Liver (tissue), 9 donors: ENCODE data around the gene RAP1B. TPM values are rescaled to one million over a fixed set of nuclear protein-coding genes. Genes with fewer than 3 reads are reported as not detected.
"Not testable (repeated sequence)": the region's sequence is repeated elsewhere in the genome, so short reads cannot be mapped to it uniquely, and the experiment has no call there.

Source experiments
- DNase-seq: peaks from one replicate; pipeline ENCODE4 v3.0.0-alpha.2; 2017; ENCODE audit warnings: low spot score
- H3K27ac ChIP-seq, 2 donors: one replicate each; pipeline ENCODE4 v1.7.0; 2013; ENCODE audit warnings: inconsistent platforms in 2 of 2, low read length in 2 of 2, control low read depth in 1 of 2, low read depth in 1 of 2, mild to moderate bottlenecking in 1 of 2
- H3K27me3 ChIP-seq, 4 donors: one replicate each; pipeline versions ENCODE4 v1.6.1 to v1.7.0; 2013; ENCODE audit warnings: low read length in 3 of 4, inconsistent platforms in 1 of 4, mild to moderate bottlenecking in 1 of 4, moderate library complexity in 1 of 4; ENCODE audit not compliant: control insufficient read depth in 4 of 4, insufficient read depth in 4 of 4
- H3K36me3 ChIP-seq, 4 donors: one replicate each; pipeline versions ENCODE4 v1.6.1 to v1.7.0; 2013; ENCODE audit warnings: low read length in 3 of 4, mild to moderate bottlenecking in 3 of 4, low read depth in 1 of 4, moderate library complexity in 1 of 4; ENCODE audit not compliant: control insufficient read depth in 4 of 4, insufficient read depth in 3 of 4
- H3K4me1 ChIP-seq, 4 donors: one replicate each; pipeline versions ENCODE4 v1.6.1 to v1.7.0; 2013; ENCODE audit warnings: low read length in 3 of 4, mild to moderate bottlenecking in 3 of 4, moderate library complexity in 1 of 4; ENCODE audit not compliant: control insufficient read depth in 4 of 4, insufficient read depth in 4 of 4
- H3K4me3 ChIP-seq, 3 donors: one replicate each; pipeline versions ENCODE4 v1.6.1 to v1.7.0; 2013; ENCODE audit warnings: low read length in 3 of 3, control low read depth in 1 of 3, low read depth in 1 of 3, mild to moderate bottlenecking in 1 of 3
- H3K9ac ChIP-seq, 2 donors: one replicate each; pipeline ENCODE4 v1.7.0; 2013; ENCODE audit warnings: low read length in 2 of 2, mild to moderate bottlenecking in 2 of 2, moderate library complexity in 2 of 2, control low read depth in 1 of 2, low read depth in 1 of 2
- H3K9me3 ChIP-seq, 4 donors: one replicate each; pipeline versions ENCODE4 v1.6.1 to v1.7.0; 2013; ENCODE audit warnings: low read length in 3 of 4; ENCODE audit not compliant: control insufficient read depth in 4 of 4
- GABPA ChIP-seq, 2 donors: IDR thresholded peaks in 1 of 2; conservative IDR thresholded peaks in 1 of 2; 2 replicates each; pipeline ENCODE4 v1.6.1; 2016; ENCODE audit warnings: antibody characterized with exemption in 2 of 2, mild to moderate bottlenecking in 1 of 2, moderate library complexity in 1 of 2
- HNF4A ChIP-seq, 2 donors: conservative IDR thresholded peaks; 2 replicates each; pipeline ENCODE4 v1.6.1; 2016; ENCODE audit warnings: antibody characterized with exemption in 2 of 2, mild to moderate bottlenecking in 2 of 2
- HNF4G ChIP-seq: IDR thresholded peaks from 2 replicates; pipeline ENCODE4 v1.6.1; 2016; ENCODE audit warnings: antibody characterized with exemption
- JUND ChIP-seq, 2 donors: IDR thresholded peaks; 2 replicates each; pipeline ENCODE4 v1.6.1; 2016; ENCODE audit warnings: antibody characterized with exemption in 2 of 2
- NR2F2 ChIP-seq: IDR thresholded peaks from 2 replicates; pipeline ENCODE4 v1.6.1; 2016; ENCODE audit warnings: antibody characterized with exemption
- RAD21 ChIP-seq, 2 donors: IDR thresholded peaks; 2 replicates each; pipeline ENCODE4 v1.6.1; 2016; ENCODE audit warnings: antibody characterized with exemption in 2 of 2, mild to moderate bottlenecking in 2 of 2
- SP1 ChIP-seq: IDR thresholded peaks from 2 replicates; pipeline ENCODE4 v1.6.1; 2018; ENCODE audit warnings: antibody characterized with exemption, mild to moderate bottlenecking
- WGBS: extraction: QIAGEN DNeasy Blood & Tissue Kit; methylation state at CpG from one replicate; pipeline ENCODE4 v1.1.7; 2013; 5-methylcytosine and 5-hydroxymethylcytosine counted together
- polyA plus RNA-seq, 2 donors: library from polyadenylated mRNA; stranded (reverse) in 1 of 2; unstranded in 1 of 2; fragments of 200-250 nt in 1 of 2; fragments of >200 nt in 1 of 2; fragmentation: Nextera tagmentation in 1 of 2; extraction: Ambion mirVana in 1 of 2; gene quantifications; one replicate each; pipeline versions ENCODE4 v1.2.1 to v1.2.3, GENCODE V29; 2013 to 2015
- total RNA-seq, 2 donors: library from RNA; depleted of rRNA; stranded (reverse); fragments of >200 nt; gene quantifications; one replicate each; pipeline ENCODE4 v1.2.3, GENCODE V29; 2014
- donor health status: healthy.
- donor health status: healthy.
- donor health status: healthy.
- donor health status: healthy.
- donor health status: healthy.

Gene RAP1B
- total and polyA plus RNA-seq, 4 donors, result 56.2 to 123 (median 72.4) TPM

- no peak overlapping the region for H3K4me3 ChIP-seq
- H3K27me3 ChIP-seq, result no peaks in the 10 kb centered on the region
- H3K9me3 ChIP-seq, result no peaks in the 10 kb centered on the region
- peaks cover 10 to 31% (median 14%) of the 10 kb centered on the region in 4 donors for H3K4me1 ChIP-seq
- no peak for TF ChIP-seq RAD21 (IDR thresholded peaks at IDR 0.05)
- TF ChIP-seq HNF4A (conservative IDR thresholded peaks at IDR 0.05), result no peak
- peaks cover 0 to 1% (median 0%) of the 10 kb centered on the region in 4 donors for H3K36me3 ChIP-seq
- H3K9ac ChIP-seq, result no peak overlapping the region
- no peak overlapping the region for H3K27ac ChIP-seq
- 91% methylated on average over 9 of the region's 9 CpGs for WGBS
- DNase-seq, result no peak
Observed at GRCh38 chr12:68633614-68634558, 23.2 kb downstream of the RAP1B start.

GRCh38 chr12:68636268-68636667 is 25.6 kb downstream of the RAP1B start:
- 20% methylated on average over 2 of the region's 2 CpGs for WGBS
- peaks cover 5 to 35% (median 18%) of the 10 kb centered on the region in 4 donors for H3K4me1 ChIP-seq

GRCh38 chr12:68637439-68637838 is 26.7 kb downstream of the RAP1B start:
- not testable (repeated sequence) for H3K9me3 ChIP-seq, H3K36me3 ChIP-seq, H3K9ac ChIP-seq, DNase-seq, H3K4me3 ChIP-seq, H3K27ac ChIP-seq, H3K27me3 ChIP-seq
- 95% methylated on average over 3 of the region's 3 CpGs for WGBS
- H3K4me1 ChIP-seq, result peaks cover 5 to 26% (median 16%) of the 10 kb centered on the region in 4 donors

More at GRCh38 chr12:68636268-68636667, 25.6 kb downstream of the RAP1B start:
- no peak for DNase-seq
- H3K9ac ChIP-seq, result no peak overlapping the region
- H3K27ac ChIP-seq, result no peak overlapping the region
- no peak overlapping the region for H3K4me3 ChIP-seq
- peak in 1 of 2 donors; percentile 9 for TF ChIP-seq HNF4A (conservative IDR thresholded peaks at IDR 0.05)
- TF ChIP-seq GABPA (IDR thresholded peaks at IDR 0.05 in 1 of 2, conservative IDR thresholded peaks at IDR 0.05 in 1 of 2), result no peak
- no peaks in the 10 kb centered on the region for H3K27me3 ChIP-seq
- H3K36me3 ChIP-seq, result no peaks in the 10 kb centered on the region
- no peaks in the 10 kb centered on the region for H3K9me3 ChIP-seq

- H3K4me1 ChIP-seq, result peaks cover 5 to 23% (median 16%) of the 10 kb centered on the region in 4 donors
- DNase-seq, result no peak
- no peaks in the 10 kb centered on the region for H3K9me3 ChIP-seq
- no peaks in the 10 kb centered on the region for H3K36me3 ChIP-seq
- H3K27ac ChIP-seq, result no peak overlapping the region
- no peak overlapping the region for H3K4me3 ChIP-seq
- 80% methylated on average over 3 of the region's 3 CpGs for WGBS
- H3K9ac ChIP-seq, result peak overlapping the region in 1 of 2 donors; percentile 38
- TF ChIP-seq SP1 (no peak), HNF4G (no peak), RAD21 (IDR thresholded peaks at IDR 0.05) (no peak), GABPA (IDR thresholded peaks at IDR 0.05 in 1 of 2, conservative IDR thresholded peaks at IDR 0.05 in 1 of 2) (no peak), NR2F2 (no peak), JUND (IDR thresholded peaks at IDR 0.05) (no peak), HNF4A (conservative IDR thresholded peaks at IDR 0.05) (no peak)
- no peaks in the 10 kb centered on the region for H3K27me3 ChIP-seq
Observed at GRCh38 chr12:68638171-68638570, 27.5 kb downstream of the RAP1B start.
